HFFc6 (cell line): ENCODE measurements around the gene LRAT. TPM values are rescaled to one million over a fixed set of nuclear protein-coding genes. Genes with fewer than 3 reads are reported as not detected.

Experiments used
- DNase-seq: peaks from one replicate; pipeline ENCODE4 v3.0.0-alpha.2; 2018
- H3K27ac Mint-ChIP-seq: 2 replicates; pipeline ENCODE4 v1.8.0; 2020; ENCODE audit warnings: mild to moderate bottlenecking, mixed read lengths
- H3K27me3 Mint-ChIP-seq: 2 replicates; pipeline ENCODE4 v1.8.0; 2021; ENCODE audit warnings: mild to moderate bottlenecking, moderate library complexity, mixed read lengths; ENCODE audit not compliant: insufficient read depth
- H3K36me3 Mint-ChIP-seq: 2 replicates; pipeline ENCODE4 v1.8.0; 2021; ENCODE audit warnings: low read depth, mixed read lengths
- H3K4me1 Mint-ChIP-seq: 2 replicates; pipeline ENCODE4 v1.8.0; 2020; ENCODE audit warnings: low read depth, mixed read lengths
- H3K4me3 Mint-ChIP-seq: 2 replicates; pipeline ENCODE4 v1.8.0; 2020; ENCODE audit warnings: mild to moderate bottlenecking, moderate library complexity, mixed read lengths
- H3K9me3 Mint-ChIP-seq: 2 replicates; pipeline ENCODE4 v1.8.0; 2020; ENCODE audit warnings: mild to moderate bottlenecking, mixed read lengths
- CTCF ChIP-seq: fragments of 200-600 bp; sonication (generic); IDR thresholded peaks from 2 replicates; pipeline ENCODE4 v1.5.0; 2021; ENCODE audit warnings: antibody characterized with exemption, mild to moderate bottlenecking
- total RNA-seq, 6 experiments: library from RNA; stranded (reverse); fragmentation: NEBNext Ultra II Directional; extraction: Animal tissue kit (Norgen Biotek cat#: 25700); gene quantifications; 2 replicates in 1 of 6; 3 replicates in 5 of 6; pipeline ENCODE4 v1.2.3, GENCODE V29; 2021

The LRAT gene
- total RNA-seq, 6 experiments from 2014 or later: not detected

GRCh38 chr4:154731756-154732155, 12.0 kb upstream of the LRAT start:
- no peak for TF ChIP-seq CTCF
- Mint-ChIP-seq H3K4me3 (no peak overlapping the region), H3K9me3 (no peaks in the 10 kb centered on the region; the same call in 1 of the 2 replicates), H3K27me3 (no peaks in the 10 kb centered on the region), H3K4me1 (no peaks in the 10 kb centered on the region), H3K27ac (no peak overlapping the region), H3K36me3 (no peaks in the 10 kb centered on the region)
- DNase-seq: no peak

GRCh38 chr4:154732669-154733068, 11.1 kb upstream of the LRAT start:
- H3K36me3 Mint-ChIP-seq: no peaks in the 10 kb centered on the region
- DNase-seq: no peak
- no peaks in the 10 kb centered on the region; the same call in 1 of the 2 replicates for H3K9me3 Mint-ChIP-seq
- no peak overlapping the region for H3K27ac Mint-ChIP-seq
- H3K4me3 Mint-ChIP-seq: no peak overlapping the region
- no peaks in the 10 kb centered on the region for H3K4me1 Mint-ChIP-seq
- no peak for TF ChIP-seq CTCF
- no peaks in the 10 kb centered on the region for H3K27me3 Mint-ChIP-seq

- Mint-ChIP-seq H3K36me3 (no peaks in the 10 kb centered on the region), H3K4me3 (no peak overlapping the region), H3K27ac (no peak overlapping the region), H3K9me3 (no peaks in the 10 kb centered on the region; the same call in 1 of the 2 replicates), H3K27me3 (peaks cover 6% of the 10 kb centered on the region; the same call in 1 of the 2 replicates), H3K4me1 (no peaks in the 10 kb centered on the region)
- no peak for DNase-seq
- no peak for TF ChIP-seq CTCF
Measured at GRCh38 chr4:154736770-154737169, 7.0 kb upstream of the LRAT start.

GRCh38 chr4:154738426-154738825, 5.4 kb upstream of the LRAT start:
- H3K4me3 Mint-ChIP-seq: no peak overlapping the region
- H3K4me1 Mint-ChIP-seq: no peaks in the 10 kb centered on the region
- no peak overlapping the region for H3K27ac Mint-ChIP-seq
- no peaks in the 10 kb centered on the region for H3K36me3 Mint-ChIP-seq
- H3K27me3 Mint-ChIP-seq: peaks cover 14% of the 10 kb centered on the region
- DNase-seq: no peak
- no peak for TF ChIP-seq CTCF
- no peaks in the 10 kb centered on the region for H3K9me3 Mint-ChIP-seq

GRCh38 chr4:154739111-154739510, 4.7 kb upstream of the LRAT start:
- no peak for TF ChIP-seq CTCF
- Mint-ChIP-seq H3K36me3 (no peaks in the 10 kb centered on the region), H3K4me1 (no peaks in the 10 kb centered on the region), H3K4me3 (no peak overlapping the region), H3K27ac (no peak overlapping the region), H3K9me3 (peaks cover 2% of the 10 kb centered on the region; the same call in 1 of the 2 replicates), H3K27me3 (peaks cover 15% of the 10 kb centered on the region)
- no peak for DNase-seq

- Mint-ChIP-seq H3K36me3 (no peaks in the 10 kb centered on the region), H3K4me1 (no peaks in the 10 kb centered on the region), H3K4me3 (no peak overlapping the region), H3K27ac (no peak overlapping the region), H3K9me3 (peaks cover 4% of the 10 kb centered on the region; the same call in 1 of the 2 replicates), H3K27me3 (peaks cover 19% of the 10 kb centered on the region)
- no peak for TF ChIP-seq CTCF
- DNase-seq: no peak
Measured at GRCh38 chr4:154740462-154740861, 3.3 kb upstream of the LRAT start.
